Vagina (tissue), 2 donors: ENCODE measurements around the gene TOP3A.

Experiments used
- POLR2A ChIP-seq, 2 donors: fragments of 450-650 bp; IDR thresholded peaks; one replicate each; pipeline ENCODE4 v1.6.1; 2017; ENCODE audit warnings: antibody characterized with exemption in 2 of 2, mild to moderate bottlenecking in 2 of 2, moderate library complexity in 2 of 2
- TF ChIP-seq, protein P1 (sequence below), 3 experiments: fragments of 450-650 bp in 2 of 3; fragments of 200-600 bp in 1 of 3; sonication (generic) in 1 of 3; IDR thresholded peaks; one replicate each; pipeline ENCODE4 v1.5.1; 2017 to 2019; ENCODE audit warnings: antibody characterized with exemption in 3 of 3, mild to moderate bottlenecking in 2 of 3, moderate library complexity in 2 of 3

DNA sequence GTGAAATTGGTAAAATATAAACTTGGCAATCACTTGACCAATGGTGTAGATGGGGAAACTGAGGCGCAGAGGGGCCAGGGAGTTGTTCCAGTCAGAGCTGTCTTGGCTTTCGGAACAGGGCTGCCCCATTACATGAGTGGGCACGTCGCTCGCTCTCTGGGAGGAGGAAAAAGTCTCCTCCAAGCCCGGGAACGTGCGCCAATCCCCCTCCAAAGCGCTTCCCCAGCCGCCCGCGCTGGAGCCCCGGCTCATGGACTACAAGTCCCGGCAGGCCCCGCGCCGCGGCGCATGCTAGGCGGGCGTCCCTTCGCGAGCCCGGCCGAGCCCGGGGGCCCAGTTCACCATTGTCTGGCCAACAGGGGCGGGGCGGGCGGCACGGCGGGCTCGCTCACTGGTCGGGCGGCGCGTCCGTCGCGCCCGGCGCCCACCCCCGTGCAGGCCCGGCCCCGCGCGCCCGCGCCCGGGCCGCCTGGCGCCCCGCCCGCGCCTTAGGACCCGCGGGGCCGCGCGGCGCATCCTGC is 89.6 kb downstream of the TOP3A start, which contains the start of gene LLGL1:
- no peak for TF ChIP-seq POLR2A (IDR thresholded peaks at IDR 0.05)
- TF ChIP-seq, protein P1, sequence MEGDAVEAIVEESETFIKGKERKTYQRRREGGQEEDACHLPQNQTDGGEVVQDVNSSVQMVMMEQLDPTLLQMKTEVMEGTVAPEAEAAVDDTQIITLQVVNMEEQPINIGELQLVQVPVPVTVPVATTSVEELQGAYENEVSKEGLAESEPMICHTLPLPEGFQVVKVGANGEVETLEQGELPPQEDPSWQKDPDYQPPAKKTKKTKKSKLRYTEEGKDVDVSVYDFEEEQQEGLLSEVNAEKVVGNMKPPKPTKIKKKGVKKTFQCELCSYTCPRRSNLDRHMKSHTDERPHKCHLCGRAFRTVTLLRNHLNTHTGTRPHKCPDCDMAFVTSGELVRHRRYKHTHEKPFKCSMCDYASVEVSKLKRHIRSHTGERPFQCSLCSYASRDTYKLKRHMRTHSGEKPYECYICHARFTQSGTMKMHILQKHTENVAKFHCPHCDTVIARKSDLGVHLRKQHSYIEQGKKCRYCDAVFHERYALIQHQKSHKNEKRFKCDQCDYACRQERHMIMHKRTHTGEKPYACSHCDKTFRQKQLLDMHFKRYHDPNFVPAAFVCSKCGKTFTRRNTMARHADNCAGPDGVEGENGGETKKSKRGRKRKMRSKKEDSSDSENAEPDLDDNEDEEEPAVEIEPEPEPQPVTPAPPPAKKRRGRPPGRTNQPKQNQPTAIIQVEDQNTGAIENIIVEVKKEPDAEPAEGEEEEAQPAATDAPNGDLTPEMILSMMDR (IDR thresholded peaks at IDR 0.05): no peak
